Stimulated activated CD4-positive, alpha-beta T cell treated with anti-CD3 and anti-CD28 coated beads, Interleukin-2, amount 100 ng/mL, for 4 hours (primary cell): ENCODE measurements around the gene SDHB.

Experiments
- DNase-seq: peaks from one replicate; pipeline ENCODE4 v3.0.0-alpha.2; 2020; ENCODE audit warnings: low read depth

SDHB gene

GRCh38 chr1:17053685-17054410, at the start of gene SDHB:
Gene SDHB, minus strand, starts transcription at chr1:17054032. Its CDS starts 13 bp downstream, at chr1:17054019.
- peak; percentile 98 for DNase-seq

- no peak for DNase-seq
These were observed 48.4 kb upstream of the SDHB start for GRCh38 chr1:17102232-17102631.

- DNase-seq, result no peak
These were observed 47.4 kb upstream of the SDHB start for GRCh38 chr1:17101261-17101660.

- no peak for DNase-seq
These were observed 45.9 kb upstream of the SDHB start for GRCh38 chr1:17099616-17100340.

DNA sequence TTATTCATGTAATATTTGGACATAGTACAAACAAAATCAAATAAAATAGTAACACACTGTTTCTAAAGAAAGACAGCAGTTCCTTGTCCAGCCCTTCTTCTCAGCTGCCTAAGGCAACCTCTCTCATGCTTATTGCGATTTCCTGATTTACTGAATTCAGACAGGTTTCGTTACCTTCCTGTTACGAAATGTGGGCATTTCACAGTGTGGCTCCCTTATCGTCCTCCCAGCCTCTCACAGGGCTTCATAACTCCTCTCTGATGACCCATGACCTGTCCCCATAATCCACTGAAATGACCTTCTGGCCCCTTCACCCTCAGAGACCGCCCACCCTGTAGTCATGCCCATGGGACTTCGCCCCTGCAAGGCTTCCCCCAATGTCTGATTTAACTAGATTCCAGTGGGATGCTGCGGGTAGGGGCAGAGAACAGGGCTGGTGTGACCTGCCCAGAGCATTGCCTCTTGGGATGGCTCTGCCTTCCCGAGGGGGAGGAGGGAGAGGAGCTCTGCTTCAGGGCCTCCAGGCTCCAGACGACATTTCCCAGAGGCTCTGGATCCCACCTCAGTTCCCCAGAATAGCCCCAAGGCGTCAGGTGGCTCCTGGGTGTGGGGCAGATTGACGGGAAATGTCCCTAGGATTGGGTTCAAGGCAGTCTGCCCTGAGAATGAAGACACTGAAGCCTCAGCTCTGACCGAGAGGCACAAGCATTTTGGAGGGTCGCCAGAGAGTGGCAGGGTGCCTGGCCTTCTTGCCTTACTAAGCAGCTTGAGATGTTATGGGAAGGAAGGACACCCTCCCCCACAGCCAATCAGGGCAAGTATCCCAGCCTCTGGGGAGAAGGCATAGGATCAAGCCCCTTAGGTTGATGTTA, 44.9 kb upstream of the SDHB start:
- DNase-seq, result no peak

- no peak for DNase-seq
These were observed 44.0 kb upstream of the SDHB start for GRCh38 chr1:17097787-17098186.

- DNase-seq, result no peak
These were observed 43.3 kb upstream of the SDHB start for GRCh38 chr1:17097147-17097546.

- no peak for DNase-seq
These were observed 42.8 kb upstream of the SDHB start for GRCh38 chr1:17096584-17096983.

DNA sequence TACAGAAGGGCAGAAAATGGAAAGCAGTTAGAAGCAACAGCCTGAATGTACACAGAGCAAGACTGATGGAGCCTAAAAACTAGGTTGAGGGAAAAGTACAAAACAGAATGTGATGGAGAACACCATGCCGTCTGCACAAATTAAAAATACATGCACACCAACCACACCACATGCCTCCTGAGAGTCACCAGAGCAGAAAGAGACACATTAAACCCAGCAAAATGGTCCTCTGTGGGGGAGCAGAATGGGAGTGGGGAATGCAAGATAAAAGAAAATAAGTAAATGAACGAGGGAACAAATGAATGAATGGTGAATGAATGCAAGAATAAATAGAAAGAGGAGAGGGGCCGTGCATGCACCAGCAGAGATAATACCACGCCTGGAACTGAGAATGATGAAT, 41.3 kb upstream of the SDHB start:
- DNase-seq, result no peak

DNA sequence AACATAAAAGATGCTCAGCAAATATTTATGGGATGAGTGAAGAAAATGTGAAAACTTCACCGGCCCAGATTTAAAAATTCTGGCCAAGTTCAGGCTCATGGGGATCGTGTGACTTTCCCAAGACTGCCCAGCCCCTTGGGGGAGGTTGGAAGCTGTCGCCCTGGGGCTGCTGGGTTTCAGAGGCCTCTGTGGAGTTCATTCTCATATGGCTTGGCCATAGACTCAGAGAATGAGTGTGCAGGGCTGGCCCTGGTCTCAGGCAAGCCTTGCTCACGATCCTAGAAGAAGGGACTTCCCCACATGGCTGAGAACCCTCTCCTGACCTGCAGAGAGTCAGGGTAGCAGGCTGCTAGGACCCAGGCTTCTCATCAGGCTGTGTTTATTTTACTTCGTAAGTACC, 40.8 kb upstream of the SDHB start:
- DNase-seq, result no peak

DNA sequence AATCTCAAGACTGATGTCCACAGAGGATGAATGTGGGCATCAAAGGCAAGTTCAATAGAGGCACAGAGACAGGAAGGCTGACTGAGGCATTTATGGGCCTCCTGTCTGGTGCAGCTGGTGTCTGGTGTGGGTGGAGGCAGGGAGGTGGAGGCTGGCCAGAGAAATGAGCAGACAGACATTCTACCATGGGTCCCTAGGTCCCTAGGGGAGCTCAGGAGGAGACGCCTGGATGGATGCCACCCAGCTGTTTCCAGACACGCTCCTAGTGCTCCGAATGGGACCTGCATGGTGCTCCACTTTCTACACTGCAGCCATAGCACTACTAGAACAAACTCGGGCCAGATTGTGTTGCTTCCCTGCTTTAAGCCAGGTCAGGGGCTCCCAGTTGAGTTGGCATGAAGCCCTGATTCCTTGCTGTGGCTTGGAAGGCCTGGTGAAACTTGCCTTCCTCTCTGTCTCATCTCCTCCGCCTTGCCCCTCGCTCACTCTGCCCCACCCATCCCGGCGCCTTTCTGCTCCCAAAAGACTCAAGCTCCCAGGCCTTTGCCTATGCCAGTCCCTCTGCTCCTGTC, 40.1 kb upstream of the SDHB start:
- DNase-seq, result no peak

DNA sequence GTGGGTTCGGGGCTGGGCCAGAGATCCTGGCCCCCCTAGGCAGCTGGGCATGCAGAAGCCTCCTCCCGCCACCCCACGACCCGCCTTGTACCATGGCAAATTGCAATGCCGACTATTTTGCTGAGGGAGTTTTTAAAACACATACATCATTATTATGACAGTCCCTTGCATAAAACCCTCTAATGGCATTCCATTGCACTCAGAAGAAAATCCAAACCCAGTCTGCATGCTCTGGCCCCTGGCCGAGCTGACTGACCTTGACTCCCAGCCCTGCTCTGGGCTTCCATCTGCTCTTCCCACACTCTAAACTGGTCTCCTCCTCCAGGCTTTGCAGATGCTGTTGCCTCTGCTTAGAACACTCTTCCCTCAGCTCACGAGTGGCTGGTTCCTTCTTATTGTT, 37.4 kb upstream of the SDHB start:
- DNase-seq, result no peak

GRCh38 chr1:17089506-17089905, 35.7 kb upstream of the SDHB start:
- no peak for DNase-seq

- DNase-seq, result no peak
These were observed 32.9 kb upstream of the SDHB start for GRCh38 chr1:17086751-17087150.

- DNase-seq, result no peak
These were observed 31.0 kb upstream of the SDHB start for GRCh38 chr1:17084787-17085186.

- DNase-seq, result no peak
These were observed 28.9 kb upstream of the SDHB start for GRCh38 chr1:17082761-17083160.

DNA sequence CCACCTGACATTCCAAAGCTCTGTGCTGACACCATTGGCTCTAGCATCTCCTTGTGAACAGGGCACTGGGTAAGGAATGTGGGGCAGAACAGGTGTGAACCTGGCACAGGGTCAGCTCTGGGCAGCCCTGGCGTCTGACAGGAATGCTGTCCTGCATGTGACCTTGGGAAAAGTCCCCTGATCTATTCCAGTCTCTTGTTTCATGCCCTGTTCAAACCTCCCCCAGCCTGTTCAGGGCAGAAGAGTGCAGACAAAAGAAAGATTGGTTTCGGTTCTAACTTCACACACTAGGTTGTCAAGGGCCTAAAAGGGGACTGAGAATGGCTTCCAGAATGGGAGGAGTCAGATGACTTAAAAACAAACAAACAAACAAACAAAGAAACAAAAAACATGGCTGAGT, 27.6 kb upstream of the SDHB start:
- no peak for DNase-seq

DNA sequence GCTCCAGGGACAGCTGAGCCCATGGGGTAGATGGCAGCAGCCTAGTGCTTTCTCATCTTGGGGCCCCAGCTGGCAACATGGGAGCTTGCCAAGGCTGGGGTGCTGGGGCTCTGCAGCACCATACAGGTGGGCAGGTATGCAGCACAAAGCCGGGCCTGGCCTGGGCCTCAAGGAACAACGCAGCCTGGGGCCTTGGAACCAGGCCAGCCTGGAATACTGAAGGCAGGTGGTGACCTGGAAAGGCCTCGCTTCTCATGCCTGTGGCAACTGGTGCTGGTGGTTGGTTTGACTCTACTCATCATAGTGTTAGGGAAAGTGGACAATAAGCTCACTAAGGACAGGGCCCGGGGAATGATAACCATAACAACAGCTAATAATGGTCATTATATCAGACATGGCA, 27.0 kb upstream of the SDHB start:
- no peak for DNase-seq

- DNase-seq, result no peak
These were observed 26.4 kb upstream of the SDHB start for GRCh38 chr1:17080085-17080759.

- DNase-seq, result no peak
These were observed 25.4 kb upstream of the SDHB start for GRCh38 chr1:17078991-17079868.
